Neutrophil (primary cell): ENCODE results near the gene JARID2.

Source experiments
- H3K27ac ChIP-seq: fragments of 200-600 bp; sonication (generic); 2 replicates; pipeline ENCODE4 v1.5.1; 2016; ENCODE audit warnings: mild to moderate bottlenecking, moderate library complexity
- H3K27me3 ChIP-seq: fragments of 200-600 bp; sonication (generic); 2 replicates; pipeline ENCODE4 v1.6.0; 2016; ENCODE audit warnings: mild to moderate bottlenecking
- H3K36me3 ChIP-seq: fragments of 200-600 bp; sonication (generic); 2 replicates; pipeline ENCODE4 v1.5.1; 2017
- H3K4me1 ChIP-seq, 2 experiments: fragments of 200-600 bp in 1 of 2; sonication (generic) in 1 of 2; 1 replicate in 1 of 2; 2 replicates in 1 of 2; pipeline versions ENCODE4 v1.5.1 to v1.6.1; 2013 to 2016; ENCODE audit warnings: low read depth in 1 of 2, low read length in 1 of 2, mild to moderate bottlenecking in 1 of 2, moderate library complexity in 1 of 2; ENCODE audit not compliant: control insufficient read depth in 1 of 2, insufficient read depth in 1 of 2
- H3K4me3 ChIP-seq, 2 experiments: fragments of 200-600 bp in 1 of 2; sonication (generic) in 1 of 2; 1 replicate in 1 of 2; 2 replicates in 1 of 2; pipeline ENCODE4 v1.5.1; 2013 to 2016; ENCODE audit warnings: low read depth in 1 of 2, low read length in 1 of 2, mild to moderate bottlenecking in 1 of 2, moderate library complexity in 1 of 2
- H3K9me3 ChIP-seq: fragments of 200-600 bp; sonication (generic); 2 replicates; pipeline ENCODE4 v1.5.1; 2016
- CTCF ChIP-seq: fragments of 200-600 bp; sonication (generic); IDR thresholded peaks from 2 replicates; pipeline ENCODE4 v1.5.1; 2016; ENCODE audit warnings: antibody characterized with exemption

Gene JARID2

GRCh38 chr6:15429141-15430110 is 183.6 kb downstream of the JARID2 start:
- TF ChIP-seq CTCF: no peak
- H3K27me3 ChIP-seq: no peaks in the 10 kb centered on the region
- H3K27ac ChIP-seq: peak overlapping the region; percentile 50
- H3K4me1 ChIP-seq: peaks cover 49 to 88% of the 10 kb centered on the region in 2 experiments
- H3K4me3 ChIP-seq: no peak overlapping the region
- H3K36me3 ChIP-seq: no peaks in the 10 kb centered on the region
- H3K9me3 ChIP-seq: no peaks in the 10 kb centered on the region

GRCh38 chr6:15430186-15430585 is 184.3 kb downstream of the JARID2 start:
- Histone ChIP-seq H3K9me3 (no peaks in the 10 kb centered on the region), H3K4me3 (peak overlapping the region in 1 of 2 experiments; percentile 3), H3K27me3 (no peaks in the 10 kb centered on the region), H3K27ac (peak overlapping the region; percentile 50), H3K36me3 (no peaks in the 10 kb centered on the region), H3K4me1 (peaks cover 49 to 85% of the 10 kb centered on the region in 2 experiments)
- TF ChIP-seq CTCF: no peak

GRCh38 chr6:15430931-15431405 is 185.1 kb downstream of the JARID2 start:
- no peaks in the 10 kb centered on the region for H3K36me3 ChIP-seq
- no peak overlapping the region for H3K27ac ChIP-seq
- H3K4me1 ChIP-seq: peaks cover 51 to 88% of the 10 kb centered on the region in 2 experiments
- H3K27me3 ChIP-seq: no peaks in the 10 kb centered on the region
- no peak for TF ChIP-seq CTCF
- no peak overlapping the region for H3K4me3 ChIP-seq
- H3K9me3 ChIP-seq: no peaks in the 10 kb centered on the region

DNA sequence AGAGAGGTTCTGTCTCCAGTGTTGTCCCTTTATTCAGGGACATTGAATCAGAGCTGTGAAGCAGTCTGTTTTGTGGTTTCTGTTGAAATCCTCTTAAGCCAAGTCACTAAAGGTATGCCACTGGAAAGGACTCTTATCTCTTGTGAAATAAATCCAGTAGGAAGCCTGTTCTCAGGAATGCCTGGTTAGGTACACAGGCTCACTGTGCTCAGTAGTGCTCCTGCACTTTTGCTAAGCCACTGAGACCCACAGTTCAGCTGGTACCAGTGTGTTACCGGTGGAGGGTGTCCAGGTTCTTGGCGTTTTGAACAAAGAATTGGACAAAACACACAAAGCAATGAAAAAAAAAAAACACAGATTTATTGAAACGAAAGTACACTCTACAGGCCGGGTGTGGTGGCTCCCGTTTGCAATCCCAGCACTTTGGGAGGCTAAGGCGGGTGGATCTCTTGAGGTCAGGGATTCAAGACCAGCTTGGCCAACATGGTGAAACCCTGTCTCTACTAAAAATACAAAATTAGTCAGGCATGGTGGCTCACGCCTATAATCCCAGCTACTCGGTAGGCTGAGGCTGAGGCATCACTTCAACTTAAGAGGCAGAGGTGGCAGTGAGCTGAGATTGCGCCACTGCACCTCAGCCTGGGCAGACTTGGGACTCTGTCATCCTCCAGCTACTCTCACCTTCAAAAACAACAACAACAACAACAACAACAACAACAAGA is 186.1 kb downstream of the JARID2 start:
- Histone ChIP-seq H3K36me3 (no peaks in the 10 kb centered on the region), H3K27me3 (no peaks in the 10 kb centered on the region), H3K4me1 (peaks cover 60 to 88% of the 10 kb centered on the region in 2 experiments), H3K27ac (no peak overlapping the region), H3K4me3 (no peak overlapping the region), H3K9me3 (no peaks in the 10 kb centered on the region)
- TF ChIP-seq CTCF: no peak

GRCh38 chr6:15433511-15433861 is 187.6 kb downstream of the JARID2 start:
- Histone ChIP-seq H3K27me3 (no peaks in the 10 kb centered on the region), H3K36me3 (no peaks in the 10 kb centered on the region), H3K9me3 (no peaks in the 10 kb centered on the region), H3K4me1 (peaks cover 52 to 86% of the 10 kb centered on the region in 2 experiments), H3K27ac (no peak overlapping the region), H3K4me3 (no peak overlapping the region)
- TF ChIP-seq CTCF: no peak
